Psoas muscle (tissue), 8 donors: Measurements from ENCODE around the gene CZIB. TPM values are rescaled to one million over a fixed set of nuclear protein-coding genes. Genes with fewer than 3 reads are reported as not detected.

Experiments
- ATAC-seq, 4 donors: fragments of 200-7000 bp; cut with Tn5 transposase; one replicate each; pipeline ENCODE4 v1.9.1; 2020; ENCODE audit warnings: moderate library complexity in 3 of 4, mild to moderate bottlenecking in 2 of 4
- DNase-seq, 2 donors: peaks; one replicate each; pipeline ENCODE4 v3.0.0-alpha.2; 2020
- H3K27ac ChIP-seq: fragments of 200-600 bp; one replicate; pipeline ENCODE4 v1.8.0; 2022
- H3K27me3 ChIP-seq, 3 donors: fragments of 200-600 bp in 1 of 3; one replicate each; pipeline versions ENCODE4 v1.6.1 to v1.8.0; 2013 to 2022; ENCODE audit warnings: low read length in 2 of 3, mild to moderate bottlenecking in 2 of 3, moderate library complexity in 1 of 3; ENCODE audit not compliant: insufficient read depth in 3 of 3
- H3K36me3 ChIP-seq, 2 donors: fragments of 200-600 bp in 1 of 2; one replicate each; pipeline versions ENCODE4 v1.6.1 to v1.8.0; 2013 to 2022; ENCODE audit warnings: low read depth in 1 of 2, mild to moderate bottlenecking in 1 of 2, moderate library complexity in 1 of 2; ENCODE audit not compliant: insufficient read depth in 1 of 2
- H3K4me1 ChIP-seq: fragments of 200-600 bp; one replicate; pipeline ENCODE4 v1.8.0; 2022
- H3K4me3 ChIP-seq: fragments of 200-600 bp; one replicate; pipeline ENCODE4 v1.8.0; 2022; ENCODE audit warnings: mild to moderate bottlenecking
- H3K9me3 ChIP-seq: fragments of 200-600 bp; one replicate; pipeline ENCODE4 v1.8.0; 2022
- WGBS, 3 donors: extraction: QIAGEN DNeasy Blood & Tissue Kit; methylation state at CpG; one replicate each; pipeline versions ENCODE4 v1.1.6 to v1.1.7; 2013; 5-methylcytosine and 5-hydroxymethylcytosine counted together
- intact Hi-C, 2 donors: fragments of 100-400 bp; cut with DNase I; formaldehyde crosslinking; loops; one replicate each; pipeline versions ENCODE4 v1.11.0 to v1.14.2; 2022
- long read RNA-seq, 2 donors: library from polyadenylated mRNA; unstranded; transcript quantifications; one replicate each; pipeline ENCODE4 v2.0.0, GENCODE V29; 2021
- polyA plus RNA-seq, 3 donors: library from polyadenylated mRNA; stranded (reverse); fragments of 200-250 nt; gene quantifications; one replicate each; pipeline ENCODE4 v1.2.3, GENCODE V29; 2013
- total RNA-seq, 4 donors: library from RNA; stranded (reverse); fragmentation: NEBNext Ultra II Directional in 2 of 4; extraction: Animal tissue kit (Norgen Biotek cat#: 25700) in 2 of 4; gene quantifications; one replicate each; pipeline versions ENCODE4 v1.2.1 to v1.2.4, GENCODE V29; 2021 to 2023
- TF ChIP-seq, protein P1 (sequence below): fragments of 200-600 bp; IDR thresholded peaks from one replicate; pipeline ENCODE4 v1.8.0; 2022; ENCODE audit warnings: antibody characterized with exemption
- donor health status: healthy with polysubstance abuse.
- donor health status: DM: no; HTN: no; CAD: no; lungs with moderate emphysema.
- donor health status: Bipolar disorder and iron deficiency.
- donor health status: healthy.
- donor health status: DM: yes; HTN: yes; CAD: no.
- donor health status: DM: no; HTN: no; CAD: no.
- donor health status: DM: no; HTN: no; CAD: no.
- donor health status: DM: yes; HTN: yes; CAD: no.

The CZIB gene
- total RNA-seq, result 10 to 100 TPM; 50.0 to 57.3 (median 54.2) TPM
- 10 to 100 TPM; 47.8 to 70.9 (median 49.3) TPM for polyA plus RNA-seq
- long read RNA-seq, donor 1, transcript C1orf123-201 (8 exons, 1,085 nt), result major isoform, 8 of 11 reads
- long read RNA-seq, donor 1, partial matches to known transcripts, result 0 of 11 reads
- long read RNA-seq, donor 1, other reads (novel, unspliced or antisense), result 0 of 11 reads
- long read RNA-seq, donor 2, transcript C1orf123-201 (8 exons, 1,085 nt), result major isoform, 22 of 38 reads
- long read RNA-seq, donor 2, transcript C1orf123-202 (7 exons, 1,009 nt), result minor isoform, 5 of 38 reads
- long read RNA-seq, donor 2, partial matches to known transcripts, result 3 of 38 reads
- long read RNA-seq, donor 2, other reads (novel, unspliced or antisense), result 6 of 38 reads

DNA sequence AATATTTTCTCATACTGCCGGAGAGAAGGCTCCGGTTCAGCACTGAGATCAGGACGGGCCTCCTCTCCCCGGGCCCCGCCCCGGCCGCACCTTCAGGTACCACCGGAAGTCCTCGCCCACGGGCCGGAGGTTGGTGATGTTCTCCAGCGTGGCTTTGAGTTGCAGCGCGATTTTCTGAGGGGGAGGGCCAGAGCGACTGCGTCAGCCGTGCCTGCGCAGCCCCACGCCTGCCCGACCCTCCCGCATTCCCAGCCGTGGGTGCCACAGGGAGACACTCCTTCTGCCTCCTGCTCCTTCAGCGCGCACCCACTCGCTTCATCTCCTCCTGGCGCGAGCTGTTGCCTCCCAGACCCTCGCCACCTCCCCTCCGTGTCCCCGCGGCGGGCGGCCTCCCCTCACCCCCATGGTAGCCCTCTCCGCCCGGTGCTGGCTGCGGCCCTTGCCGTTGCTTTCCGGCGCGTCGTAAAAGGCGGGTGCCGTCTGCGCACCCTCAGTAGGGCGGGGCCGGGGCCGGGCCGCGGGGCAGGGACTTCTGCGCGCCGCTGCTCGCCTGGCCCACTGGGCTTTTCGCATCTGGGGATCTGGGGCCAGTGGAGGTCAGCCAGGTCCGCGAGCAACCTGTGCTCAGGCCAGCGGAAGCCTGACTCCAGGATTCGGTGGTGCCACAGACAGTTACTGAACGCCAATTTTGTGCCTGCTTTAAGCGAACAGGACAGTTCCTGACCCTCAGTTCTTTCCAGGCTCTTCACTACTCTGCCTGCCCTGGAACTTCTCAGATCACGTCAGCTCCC is at the start of gene CZIB:
CZIB (minus strand) TSS at position 464 of the 791 bp plus-strand sequence; CDS start at position 405, 59 bp downstream.
- Histone ChIP-seq H3K4me3 (peak within 1 kb of the TSS; percentile 90), H3K4me1 (peaks cover 14% of the 10 kb centered on the region), H3K36me3 (peaks cover 0 to 33% of the 10 kb centered on the region in 2 donors), H3K27ac (peak within 1 kb of the TSS; percentile 98), H3K27me3 (no peaks in the 10 kb centered on the region), H3K9me3 (no peaks in the 10 kb centered on the region)
- DNase-seq (peak; percentile 97 to 98), ATAC-seq (peak; percentile 98 to 99 (median 98))
- WGBS, 3 donors, result 0 to 1% (median 0%) methylated on average over 54 to 61 of the region's 61 CpGs
- intact Hi-C loops, result loop anchor here (2.0 kb wide), 1 partner anchor 18 kb away; the partner anchor contains the start of gene MAGOH (in 2 of the 2)
- TF ChIP-seq, protein P1, sequence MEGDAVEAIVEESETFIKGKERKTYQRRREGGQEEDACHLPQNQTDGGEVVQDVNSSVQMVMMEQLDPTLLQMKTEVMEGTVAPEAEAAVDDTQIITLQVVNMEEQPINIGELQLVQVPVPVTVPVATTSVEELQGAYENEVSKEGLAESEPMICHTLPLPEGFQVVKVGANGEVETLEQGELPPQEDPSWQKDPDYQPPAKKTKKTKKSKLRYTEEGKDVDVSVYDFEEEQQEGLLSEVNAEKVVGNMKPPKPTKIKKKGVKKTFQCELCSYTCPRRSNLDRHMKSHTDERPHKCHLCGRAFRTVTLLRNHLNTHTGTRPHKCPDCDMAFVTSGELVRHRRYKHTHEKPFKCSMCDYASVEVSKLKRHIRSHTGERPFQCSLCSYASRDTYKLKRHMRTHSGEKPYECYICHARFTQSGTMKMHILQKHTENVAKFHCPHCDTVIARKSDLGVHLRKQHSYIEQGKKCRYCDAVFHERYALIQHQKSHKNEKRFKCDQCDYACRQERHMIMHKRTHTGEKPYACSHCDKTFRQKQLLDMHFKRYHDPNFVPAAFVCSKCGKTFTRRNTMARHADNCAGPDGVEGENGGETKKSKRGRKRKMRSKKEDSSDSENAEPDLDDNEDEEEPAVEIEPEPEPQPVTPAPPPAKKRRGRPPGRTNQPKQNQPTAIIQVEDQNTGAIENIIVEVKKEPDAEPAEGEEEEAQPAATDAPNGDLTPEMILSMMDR, result no peak

DNA sequence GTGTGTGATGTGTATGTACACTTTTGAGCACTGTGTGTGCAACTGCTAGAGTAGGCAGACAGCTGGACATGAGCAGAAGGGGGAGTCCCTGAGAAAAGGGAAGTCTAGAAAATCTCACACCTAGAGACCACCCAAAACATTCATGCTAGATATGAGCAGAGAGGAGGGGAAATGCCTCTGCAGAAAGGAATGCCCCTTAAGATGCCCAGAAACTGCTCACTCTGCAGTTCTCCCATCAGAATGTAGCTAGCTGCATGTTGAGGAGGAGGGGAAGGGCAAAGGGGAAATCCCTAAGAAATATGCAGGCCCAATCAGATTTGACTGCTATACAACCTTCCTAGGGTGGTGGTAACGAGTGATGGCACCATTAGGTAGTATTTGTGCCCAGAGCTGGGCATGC is 49.7 kb upstream of the CZIB start:
- TF ChIP-seq, protein P1, result no peak
- DNase-seq (no peak), ATAC-seq (no peak)
- Histone ChIP-seq H3K27ac (no peak overlapping the region), H3K4me3 (no peak overlapping the region), H3K9me3 (no peaks in the 10 kb centered on the region), H3K4me1 (no peaks in the 10 kb centered on the region), H3K36me3 (no peaks in the 10 kb centered on the region), H3K27me3 (no peaks in the 10 kb centered on the region)
- intact Hi-C loops, result no loop called here
- WGBS, 3 donors, result 75 to 84% (median 83%) methylated on average over 1 of the region's 1 CpG

DNA sequence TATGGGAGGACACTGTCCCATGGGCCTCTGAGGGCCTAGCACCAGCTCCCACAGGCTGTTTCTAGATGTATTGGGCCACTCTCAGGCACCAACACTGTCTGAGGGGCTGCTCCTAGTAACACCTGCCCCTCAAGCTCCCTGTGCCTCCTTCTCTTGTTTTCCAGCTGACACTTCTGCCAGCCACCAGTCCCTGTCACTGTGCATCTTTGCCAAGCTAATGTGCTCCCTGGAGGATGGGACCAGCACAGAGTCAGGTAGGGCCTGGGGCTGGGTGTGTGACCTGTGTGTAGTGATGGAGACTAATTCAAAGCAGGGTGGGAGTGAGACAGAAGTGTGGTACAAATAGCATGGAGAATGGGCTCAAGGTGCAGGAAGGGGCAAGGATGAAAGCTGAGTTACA is 47.3 kb upstream of the CZIB start:
- no peak overlapping the region for H3K4me3 ChIP-seq
- no peak for ATAC-seq
- H3K36me3 ChIP-seq, result no peaks in the 10 kb centered on the region
- H3K4me1 ChIP-seq, result no peaks in the 10 kb centered on the region
- TF ChIP-seq, protein P1, result no peak
- no peaks in the 10 kb centered on the region for H3K27me3 ChIP-seq
- DNase-seq, result no peak
- intact Hi-C loops, result no loop called here
- H3K9me3 ChIP-seq, result no peaks in the 10 kb centered on the region
- H3K27ac ChIP-seq, result no peak overlapping the region

DNA sequence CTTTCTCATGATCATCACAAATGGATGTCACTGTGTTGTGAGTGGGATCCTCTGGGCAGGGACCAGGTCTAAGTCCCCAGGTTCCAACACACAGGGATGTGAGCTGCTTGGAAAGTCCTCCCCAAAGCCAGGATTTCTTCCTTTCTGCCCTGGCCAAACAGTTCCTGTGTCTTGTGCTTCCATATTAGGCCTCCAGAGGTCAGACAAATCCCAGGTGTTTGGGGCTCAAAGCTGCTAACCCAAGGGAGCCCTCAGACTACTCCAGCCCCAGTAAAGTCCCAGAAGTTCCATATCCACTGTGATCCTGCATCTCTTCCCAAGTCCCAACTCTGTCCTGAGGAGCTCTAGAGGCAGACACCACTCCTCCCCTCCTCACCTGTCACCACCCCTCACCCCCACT is 45.6 kb upstream of the CZIB start:
- Histone ChIP-seq H3K4me3 (no peak overlapping the region), H3K27ac (no peak overlapping the region), H3K9me3 (no peaks in the 10 kb centered on the region), H3K27me3 (no peaks in the 10 kb centered on the region), H3K4me1 (no peaks in the 10 kb centered on the region), H3K36me3 (no peaks in the 10 kb centered on the region)
- intact Hi-C loops, result no loop called here
- TF ChIP-seq, protein P1, result no peak
- no peak for DNase-seq
- ATAC-seq, result peak in 1 of 4 donors; percentile 48
